Fibroblast of lung (primary cell): ENCODE results near the gene VGLL4. TPM values are rescaled to one million over a fixed set of nuclear protein-coding genes. Genes with fewer than 3 reads are reported as not detected.

ENCODE experiments used
- DNase-seq, 2 donors: peaks; one replicate each; pipeline versions ENCODE4 v3.0.0 to v3.0.0-alpha.2; 2010; ENCODE audit warnings: low read depth in 2 of 2
- H2AFZ ChIP-seq: 2 replicates; pipeline ENCODE4 v1.5.1; 2012; ENCODE audit warnings: low read length, control low read depth, inconsistent platforms
- H3K27ac ChIP-seq: 2 replicates; pipeline ENCODE4 v1.5.1; 2011; ENCODE audit warnings: low read length, control low read depth; ENCODE audit not compliant: insufficient read depth
- H3K27me3 ChIP-seq: 2 replicates; pipeline ENCODE4 v1.5.1; 2011; ENCODE audit warnings: mild to moderate bottlenecking, low read length; ENCODE audit not compliant: control insufficient read depth, insufficient read depth
- H3K36me3 ChIP-seq: 2 replicates; pipeline ENCODE4 v1.5.1; 2011; ENCODE audit warnings: low read length; ENCODE audit not compliant: control insufficient read depth, insufficient read depth
- H3K4me1 ChIP-seq: 2 replicates; pipeline ENCODE4 v1.5.1; 2011; ENCODE audit warnings: low read length; ENCODE audit not compliant: control insufficient read depth, insufficient read depth; ENCODE audit errors: extremely low read depth
- H3K4me2 ChIP-seq: 2 replicates; pipeline ENCODE4 v1.5.1; 2011; ENCODE audit warnings: low read length, control low read depth; ENCODE audit not compliant: insufficient read depth; ENCODE audit errors: extremely low read depth
- H3K4me3 ChIP-seq, 4 experiments: fragments of 200-600 bp in 1 of 4; sonication (generic) in 1 of 4; replicated peaks in 1 of 4; 2 replicates each; pipeline ENCODE4 v1.5.1; 2011 to 2016; ENCODE audit warnings: low read length in 4 of 4, low read depth in 3 of 4, mild to moderate bottlenecking in 3 of 4, control low read depth in 2 of 4, inconsistent platforms in 1 of 4, mixed read lengths in 1 of 4; ENCODE audit not compliant: insufficient read depth in 1 of 4; ENCODE audit errors: control extremely low read depth in 1 of 4
- H3K79me2 ChIP-seq: 2 replicates; pipeline ENCODE4 v1.5.1; 2012; ENCODE audit warnings: mild to moderate bottlenecking, low read length, inconsistent platforms; ENCODE audit not compliant: control insufficient read depth, insufficient read depth
- H3K9ac ChIP-seq: 2 replicates; pipeline ENCODE4 v1.5.1; 2011; ENCODE audit warnings: mild to moderate bottlenecking, low read length, control low read depth; ENCODE audit not compliant: insufficient read depth
- H3K9me3 ChIP-seq: 2 replicates; pipeline ENCODE4 v1.5.1; 2012; ENCODE audit warnings: low read depth, low read length; ENCODE audit not compliant: control insufficient read depth, insufficient read depth
- H4K20me1 ChIP-seq: 2 replicates; pipeline ENCODE4 v1.5.1; 2011; ENCODE audit warnings: low read length; ENCODE audit not compliant: control insufficient read depth, insufficient read depth; ENCODE audit errors: extremely low read depth
- CTCF ChIP-seq, 2 donors: IDR thresholded peaks in 1 of 2; conservative IDR thresholded peaks in 1 of 2; 1 replicate in 1 of 2; 2 replicates in 1 of 2; pipeline ENCODE4 v1.5.1; 2011 to 2012; ENCODE audit warnings: low read length in 2 of 2, control low read depth in 1 of 2, inconsistent platforms in 1 of 2, low read depth in 1 of 2, mild to moderate bottlenecking in 1 of 2
- EZH2 ChIP-seq: IDR thresholded peaks from 2 replicates; pipeline ENCODE4 v1.5.1; 2012; ENCODE audit warnings: low read length, control low read depth, mild to moderate bottlenecking; ENCODE audit errors: missing control alignments
- polyA plus RNA-seq, 2 donors: library from polyadenylated mRNA; depleted of rRNA in 1 of 2; stranded (reverse) in 1 of 2; unstranded in 1 of 2; fragments of >200 nt; gene quantifications; 2 replicates each; pipeline ENCODE4 v1.2.1, GENCODE V29; 2011 to 2012; ENCODE audit warnings: missing spikeins in 1 of 2
- total RNA-seq: library from RNA; depleted of rRNA; stranded (reverse); fragments of >200 nt; gene quantifications from 2 replicates; pipeline ENCODE4 v1.2.1, GENCODE V29; 2014

The VGLL4 gene
- total and polyA plus RNA-seq, 2 donors (not counting 1 experiment from before 2014, with no cell fraction given) = 18.4 to 34.7 TPM

GRCh38 chr3:11662392-11662990 is 18.8 kb upstream of the VGLL4 start:
- H3K79me2 ChIP-seq = no peaks in the 10 kb centered on the region
- H2AFZ ChIP-seq = no peak overlapping the region
- no peak overlapping the region for H3K9ac ChIP-seq
- TF ChIP-seq CTCF (conservative IDR thresholded peaks at IDR 0.05 in 1 of 2, IDR thresholded peaks at IDR 0.05 in 1 of 2; ENCODE audit: low read depth in 1 of 2, low read length in 2 of 2) = peak; percentile 33 to 45
- TF ChIP-seq EZH2 = no peak
- H3K36me3 ChIP-seq = no peaks in the 10 kb centered on the region
- no peak overlapping the region for H3K27ac ChIP-seq
- no peaks in the 10 kb centered on the region for H3K27me3 ChIP-seq
- H3K4me1 ChIP-seq = peaks cover 4% of the 10 kb centered on the region
- H3K9me3 ChIP-seq = no peaks in the 10 kb centered on the region
- peak in 1 of 2 donors; percentile 18 for DNase-seq
- no peak overlapping the region for H3K4me2 ChIP-seq
- H4K20me1 ChIP-seq = no peaks in the 10 kb centered on the region
- H3K4me3 ChIP-seq = no peak overlapping the region

GRCh38 chr3:11661827-11662226 is 18.1 kb upstream of the VGLL4 start:
- Histone ChIP-seq H3K9me3 (no peaks in the 10 kb centered on the region), H3K79me2 (no peaks in the 10 kb centered on the region), H3K4me1 (peaks cover 4% of the 10 kb centered on the region), H3K36me3 (no peaks in the 10 kb centered on the region), H3K27me3 (no peaks in the 10 kb centered on the region), H3K4me3 (no peak overlapping the region), H3K9ac (no peak overlapping the region), H3K4me2 (no peak overlapping the region), H3K27ac (no peak overlapping the region), H4K20me1 (no peaks in the 10 kb centered on the region), H2AFZ (no peak overlapping the region)
- peak; percentile 76 for DNase-seq
- TF ChIP-seq EZH2 = no peak
- no peak for TF ChIP-seq CTCF (conservative IDR thresholded peaks at IDR 0.05 in 1 of 2, IDR thresholded peaks at IDR 0.05 in 1 of 2; ENCODE audit: low read depth in 1 of 2, low read length in 2 of 2)

- H3K9me3 ChIP-seq = no peaks in the 10 kb centered on the region
- H3K4me1 ChIP-seq = peaks cover 4% of the 10 kb centered on the region
- no peak overlapping the region for H3K9ac ChIP-seq
- no peak overlapping the region for H2AFZ ChIP-seq
- no peak for DNase-seq
- no peaks in the 10 kb centered on the region for H3K27me3 ChIP-seq
- H3K36me3 ChIP-seq = no peaks in the 10 kb centered on the region
- H3K27ac ChIP-seq = no peak overlapping the region
- H3K4me3 ChIP-seq = no peak overlapping the region
- H3K4me2 ChIP-seq = no peak overlapping the region
- TF ChIP-seq CTCF (conservative IDR thresholded peaks at IDR 0.05 in 1 of 2, IDR thresholded peaks at IDR 0.05 in 1 of 2; ENCODE audit: low read depth in 1 of 2, low read length in 2 of 2) (no peak), EZH2 (no peak)
- H4K20me1 ChIP-seq = no peaks in the 10 kb centered on the region
- H3K79me2 ChIP-seq = no peaks in the 10 kb centered on the region
Measured at GRCh38 chr3:11661052-11661656, 17.4 kb upstream of the VGLL4 start.
